ENCODE results near the gene LRRC27. TPM values are rescaled to one million over a fixed set of nuclear protein-coding genes. Genes with fewer than 3 reads are reported as not detected.

Gene LRRC27
- total RNA-seq, 1 experiment from 2014 or later = 4.1 TPM

DNA sequence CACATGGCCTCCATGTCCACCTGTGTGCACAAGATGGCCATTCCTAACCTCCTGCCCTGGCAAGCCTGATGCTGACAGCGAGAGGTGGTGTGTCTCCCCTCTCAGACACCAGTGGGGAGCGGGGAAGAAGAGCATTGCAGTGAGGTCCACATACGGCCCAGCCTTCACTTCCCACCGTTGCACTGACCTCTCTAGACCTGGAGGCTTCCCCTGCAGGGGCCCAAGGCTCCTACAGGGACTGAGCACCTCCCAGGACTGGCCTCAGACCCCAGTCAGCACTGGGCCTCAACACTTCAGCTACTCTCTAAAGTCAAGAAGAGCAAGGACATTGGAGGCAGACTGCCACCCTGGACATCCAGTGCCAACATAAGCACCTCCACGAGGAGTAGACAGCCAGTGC, 40.2 kb upstream of the LRRC27 start:
- Histone ChIP-seq H3K36me3 (ENCODE audit: control insufficient read depth in 1 of 2, insufficient read depth in 2 of 2, low read length in 2 of 2) (no peaks in the 10 kb centered on the region), H3K9ac (ENCODE audit: low read length) (no peak overlapping the region), H3K27me3 (ENCODE audit: insufficient read depth, low read length) (no peaks in the 10 kb centered on the region), H3K4me1 (ENCODE audit: control insufficient read depth in 1 of 2, insufficient read depth in 2 of 2, low read length in 2 of 2) (no peaks in the 10 kb centered on the region), H3K9me3 (ENCODE audit: control insufficient read depth in 1 of 2, insufficient read depth in 1 of 2, low read depth in 1 of 2, low read length in 2 of 2) (no peaks in the 10 kb centered on the region), H3K27ac (ENCODE audit: low read depth, low read length) (no peak overlapping the region), H4K20me1 (ENCODE audit: insufficient read depth) (no peaks in the 10 kb centered on the region), H3K9me2 (ENCODE audit: insufficient read depth) (no peaks in the 10 kb centered on the region), H3K4me3 (replicated peaks in 1 of 2; ENCODE audit: low read depth in 1 of 2, low read length in 2 of 2) (no peak overlapping the region), H3K79me2 (ENCODE audit: insufficient read depth, low read length) (no peaks in the 10 kb centered on the region; the same call in 1 of the 2 replicates), H2AFZ (ENCODE audit: low read depth, low read length, poor library complexity, severe bottlenecking) (no peak overlapping the region), H3K4me2 (ENCODE audit: low read length) (no peak overlapping the region)
- intact Hi-C loops (cut with micrococcal nuclease) = no loop called here
- TF ChIP-seq, protein P1, sequence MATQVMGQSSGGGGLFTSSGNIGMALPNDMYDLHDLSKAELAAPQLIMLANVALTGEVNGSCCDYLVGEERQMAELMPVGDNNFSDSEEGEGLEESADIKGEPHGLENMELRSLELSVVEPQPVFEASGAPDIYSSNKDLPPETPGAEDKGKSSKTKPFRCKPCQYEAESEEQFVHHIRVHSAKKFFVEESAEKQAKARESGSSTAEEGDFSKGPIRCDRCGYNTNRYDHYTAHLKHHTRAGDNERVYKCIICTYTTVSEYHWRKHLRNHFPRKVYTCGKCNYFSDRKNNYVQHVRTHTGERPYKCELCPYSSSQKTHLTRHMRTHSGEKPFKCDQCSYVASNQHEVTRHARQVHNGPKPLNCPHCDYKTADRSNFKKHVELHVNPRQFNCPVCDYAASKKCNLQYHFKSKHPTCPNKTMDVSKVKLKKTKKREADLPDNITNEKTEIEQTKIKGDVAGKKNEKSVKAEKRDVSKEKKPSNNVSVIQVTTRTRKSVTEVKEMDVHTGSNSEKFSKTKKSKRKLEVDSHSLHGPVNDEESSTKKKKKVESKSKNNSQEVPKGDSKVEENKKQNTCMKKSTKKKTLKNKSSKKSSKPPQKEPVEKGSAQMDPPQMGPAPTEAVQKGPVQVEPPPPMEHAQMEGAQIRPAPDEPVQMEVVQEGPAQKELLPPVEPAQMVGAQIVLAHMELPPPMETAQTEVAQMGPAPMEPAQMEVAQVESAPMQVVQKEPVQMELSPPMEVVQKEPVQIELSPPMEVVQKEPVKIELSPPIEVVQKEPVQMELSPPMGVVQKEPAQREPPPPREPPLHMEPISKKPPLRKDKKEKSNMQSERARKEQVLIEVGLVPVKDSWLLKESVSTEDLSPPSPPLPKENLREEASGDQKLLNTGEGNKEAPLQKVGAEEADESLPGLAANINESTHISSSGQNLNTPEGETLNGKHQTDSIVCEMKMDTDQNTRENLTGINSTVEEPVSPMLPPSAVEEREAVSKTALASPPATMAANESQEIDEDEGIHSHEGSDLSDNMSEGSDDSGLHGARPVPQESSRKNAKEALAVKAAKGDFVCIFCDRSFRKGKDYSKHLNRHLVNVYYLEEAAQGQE (IDR thresholded peaks at IDR 0.05; ENCODE audit: low read depth) = no peak
- TF ChIP-seq ELF1 (IDR thresholded peaks at IDR 0.05; ENCODE audit: borderline replicate concordance, low read depth) (no peak), SRF (IDR thresholded peaks at IDR 0.05; ENCODE audit: low read depth) (no peak), YY1 (IDR thresholded peaks at IDR 0.05; ENCODE audit: extremely low read depth, insufficient replicate concordance, low read depth, low read length) (no peak), POLR2AphosphoS5 (IDR thresholded peaks at IDR 0.05; ENCODE audit: low read depth, low read length) (no peak), SIN3A (IDR thresholded peaks at IDR 0.05; ENCODE audit: low read depth) (no peak), EGR1 (IDR thresholded peaks at IDR 0.05; ENCODE audit: low read depth) (no peak), SP1 (IDR thresholded peaks at IDR 0.05; ENCODE audit: low read depth) (no peak), FOSL1 (IDR thresholded peaks at IDR 0.05; ENCODE audit: low read depth) (no peak), EZH2phosphoT487 (IDR thresholded peaks at IDR 0.05; ENCODE audit: borderline replicate concordance) (no peak), CEBPB (IDR thresholded peaks at IDR 0.05; ENCODE audit: low read depth) (no peak), ZNF274 (IDR thresholded peaks at IDR 0.05; ENCODE audit: low read depth, low read length) (no peak)
- TF ChIP-seq, protein P2, sequence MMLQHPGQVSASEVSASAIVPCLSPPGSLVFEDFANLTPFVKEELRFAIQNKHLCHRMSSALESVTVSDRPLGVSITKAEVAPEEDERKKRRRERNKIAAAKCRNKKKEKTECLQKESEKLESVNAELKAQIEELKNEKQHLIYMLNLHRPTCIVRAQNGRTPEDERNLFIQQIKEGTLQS (IDR thresholded peaks at IDR 0.05) = no peak
- TF ChIP-seq, protein P3, sequence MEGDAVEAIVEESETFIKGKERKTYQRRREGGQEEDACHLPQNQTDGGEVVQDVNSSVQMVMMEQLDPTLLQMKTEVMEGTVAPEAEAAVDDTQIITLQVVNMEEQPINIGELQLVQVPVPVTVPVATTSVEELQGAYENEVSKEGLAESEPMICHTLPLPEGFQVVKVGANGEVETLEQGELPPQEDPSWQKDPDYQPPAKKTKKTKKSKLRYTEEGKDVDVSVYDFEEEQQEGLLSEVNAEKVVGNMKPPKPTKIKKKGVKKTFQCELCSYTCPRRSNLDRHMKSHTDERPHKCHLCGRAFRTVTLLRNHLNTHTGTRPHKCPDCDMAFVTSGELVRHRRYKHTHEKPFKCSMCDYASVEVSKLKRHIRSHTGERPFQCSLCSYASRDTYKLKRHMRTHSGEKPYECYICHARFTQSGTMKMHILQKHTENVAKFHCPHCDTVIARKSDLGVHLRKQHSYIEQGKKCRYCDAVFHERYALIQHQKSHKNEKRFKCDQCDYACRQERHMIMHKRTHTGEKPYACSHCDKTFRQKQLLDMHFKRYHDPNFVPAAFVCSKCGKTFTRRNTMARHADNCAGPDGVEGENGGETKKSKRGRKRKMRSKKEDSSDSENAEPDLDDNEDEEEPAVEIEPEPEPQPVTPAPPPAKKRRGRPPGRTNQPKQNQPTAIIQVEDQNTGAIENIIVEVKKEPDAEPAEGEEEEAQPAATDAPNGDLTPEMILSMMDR (IDR thresholded peaks at IDR 0.05 in 2 of 3, conservative IDR thresholded peaks at IDR 0.05 in 1 of 3; ENCODE audit: borderline replicate concordance in 1 of 3, insufficient read depth in 1 of 3, low read depth in 2 of 3, low read length in 2 of 3) = no peak
- TF ChIP-seq, protein P4, sequence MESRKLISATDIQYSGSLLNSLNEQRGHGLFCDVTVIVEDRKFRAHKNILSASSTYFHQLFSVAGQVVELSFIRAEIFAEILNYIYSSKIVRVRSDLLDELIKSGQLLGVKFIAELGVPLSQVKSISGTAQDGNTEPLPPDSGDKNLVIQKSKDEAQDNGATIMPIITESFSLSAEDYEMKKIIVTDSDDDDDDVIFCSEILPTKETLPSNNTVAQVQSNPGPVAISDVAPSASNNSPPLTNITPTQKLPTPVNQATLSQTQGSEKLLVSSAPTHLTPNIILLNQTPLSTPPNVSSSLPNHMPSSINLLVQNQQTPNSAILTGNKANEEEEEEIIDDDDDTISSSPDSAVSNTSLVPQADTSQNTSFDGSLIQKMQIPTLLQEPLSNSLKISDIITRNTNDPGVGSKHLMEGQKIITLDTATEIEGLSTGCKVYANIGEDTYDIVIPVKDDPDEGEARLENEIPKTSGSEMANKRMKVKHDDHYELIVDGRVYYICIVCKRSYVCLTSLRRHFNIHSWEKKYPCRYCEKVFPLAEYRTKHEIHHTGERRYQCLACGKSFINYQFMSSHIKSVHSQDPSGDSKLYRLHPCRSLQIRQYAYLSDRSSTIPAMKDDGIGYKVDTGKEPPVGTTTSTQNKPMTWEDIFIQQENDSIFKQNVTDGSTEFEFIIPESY (IDR thresholded peaks at IDR 0.05; ENCODE audit: extremely low read depth, insufficient replicate concordance, low read length) = no peak
- DNase-seq (ENCODE audit: low read depth, low spot score) (no peak), ATAC-seq (no peak)
- no TSS peak for BruUV-seq (replicated peaks)
- CTCF ChIA-PET = no interaction called here
- POLR2A ChIA-PET = no interaction called here
- RAD21 ChIA-PET (ENCODE audit: low non-redundant PET in 1 of 2, low total read pairs in 2 of 2, uncharacterized antibody in 2 of 2, unreplicated experiment in 2 of 2) = no interaction called here
